Liver (tissue), 3 donors: ENCODE results near the gene CDKL1.

Experiments used
- ATF3 ChIP-seq: IDR thresholded peaks from 2 replicates; pipeline ENCODE4 v1.6.1; 2016; ENCODE audit warnings: antibody characterized with exemption
- GABPA ChIP-seq, 2 donors: IDR thresholded peaks in 1 of 2; conservative IDR thresholded peaks in 1 of 2; 2 replicates each; pipeline ENCODE4 v1.6.1; 2016; ENCODE audit warnings: antibody characterized with exemption in 2 of 2, mild to moderate bottlenecking in 1 of 2, moderate library complexity in 1 of 2
- HNF4A ChIP-seq, 2 donors: conservative IDR thresholded peaks; 2 replicates each; pipeline ENCODE4 v1.6.1; 2016; ENCODE audit warnings: antibody characterized with exemption in 2 of 2, mild to moderate bottlenecking in 2 of 2
- RAD21 ChIP-seq, 2 donors: IDR thresholded peaks; 2 replicates each; pipeline ENCODE4 v1.6.1; 2016; ENCODE audit warnings: antibody characterized with exemption in 2 of 2, mild to moderate bottlenecking in 2 of 2
- TAF1 ChIP-seq: conservative IDR thresholded peaks from 2 replicates; pipeline ENCODE4 v1.6.1; 2016; ENCODE audit warnings: antibody characterized with exemption, mild to moderate bottlenecking
- TF ChIP-seq, protein P1 (sequence below): fragments of 150-350 bp; IDR thresholded peaks from 2 replicates; pipeline ENCODE4 v1.5.1; 2017; ENCODE audit warnings: improper control_type of control experiment, low read depth, low read length; ENCODE audit not compliant: missing input control
- donor health status: healthy.
- donor health status: healthy.

GRCh38 chr14:50371546-50371945 lies 25.1 kb downstream of the CDKL1 start:
- TF ChIP-seq RAD21 (IDR thresholded peaks at IDR 0.05) = no peak
- TF ChIP-seq GABPA (IDR thresholded peaks at IDR 0.05 in 1 of 2, conservative IDR thresholded peaks at IDR 0.05 in 1 of 2) = no peak
- TF ChIP-seq, protein P1, sequence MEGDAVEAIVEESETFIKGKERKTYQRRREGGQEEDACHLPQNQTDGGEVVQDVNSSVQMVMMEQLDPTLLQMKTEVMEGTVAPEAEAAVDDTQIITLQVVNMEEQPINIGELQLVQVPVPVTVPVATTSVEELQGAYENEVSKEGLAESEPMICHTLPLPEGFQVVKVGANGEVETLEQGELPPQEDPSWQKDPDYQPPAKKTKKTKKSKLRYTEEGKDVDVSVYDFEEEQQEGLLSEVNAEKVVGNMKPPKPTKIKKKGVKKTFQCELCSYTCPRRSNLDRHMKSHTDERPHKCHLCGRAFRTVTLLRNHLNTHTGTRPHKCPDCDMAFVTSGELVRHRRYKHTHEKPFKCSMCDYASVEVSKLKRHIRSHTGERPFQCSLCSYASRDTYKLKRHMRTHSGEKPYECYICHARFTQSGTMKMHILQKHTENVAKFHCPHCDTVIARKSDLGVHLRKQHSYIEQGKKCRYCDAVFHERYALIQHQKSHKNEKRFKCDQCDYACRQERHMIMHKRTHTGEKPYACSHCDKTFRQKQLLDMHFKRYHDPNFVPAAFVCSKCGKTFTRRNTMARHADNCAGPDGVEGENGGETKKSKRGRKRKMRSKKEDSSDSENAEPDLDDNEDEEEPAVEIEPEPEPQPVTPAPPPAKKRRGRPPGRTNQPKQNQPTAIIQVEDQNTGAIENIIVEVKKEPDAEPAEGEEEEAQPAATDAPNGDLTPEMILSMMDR = no peak
- no peak for TF ChIP-seq TAF1
- TF ChIP-seq HNF4A (conservative IDR thresholded peaks at IDR 0.05) = no peak
- no peak for TF ChIP-seq ATF3
